ENCODE results near the gene ZNF236. TPM values are rescaled to one million over a fixed set of nuclear protein-coding genes. Genes with fewer than 3 reads are reported as not detected.

Gene ZNF236
- total RNA-seq, 1 experiment from 2014 or later, result 7.7 TPM

- Histone ChIP-seq H3K36me3 (no peaks in the 10 kb centered on the region), H3K9me3 (replicated peaks) (no peaks in the 10 kb centered on the region), H3K27ac (no peak overlapping the region), H3K4me3 (no peak overlapping the region), H3K27me3 (no peaks in the 10 kb centered on the region), H3K4me1 (no peaks in the 10 kb centered on the region)
- DNase-seq, result no peak
Measured at GRCh38 chr18:76970770-76971559, 148.6 kb downstream of the ZNF236 start.

GRCh38 chr18:76972241-76972640 lies 149.9 kb downstream of the ZNF236 start:
- H3K36me3 ChIP-seq, result no peaks in the 10 kb centered on the region
- H3K27me3 ChIP-seq, result no peaks in the 10 kb centered on the region
- DNase-seq, result no peak

GRCh38 chr18:76972846-76973519 lies 150.6 kb downstream of the ZNF236 start:
- H3K27me3 ChIP-seq, result no peaks in the 10 kb centered on the region
- H3K9me3 ChIP-seq (replicated peaks), result no peaks in the 10 kb centered on the region
- no peak for DNase-seq
- no peaks in the 10 kb centered on the region for H3K36me3 ChIP-seq
- H3K4me3 ChIP-seq, result no peak overlapping the region
- H3K27ac ChIP-seq, result no peak overlapping the region
- H3K4me1 ChIP-seq, result no peaks in the 10 kb centered on the region

More at GRCh38 chr18:76972241-76972640, 149.9 kb downstream of the ZNF236 start:
- H3K4me3 ChIP-seq, result no peak overlapping the region
- no peaks in the 10 kb centered on the region for H3K4me1 ChIP-seq
- H3K9me3 ChIP-seq (replicated peaks), result no peaks in the 10 kb centered on the region
- no peak overlapping the region for H3K27ac ChIP-seq

- H3K9me3 ChIP-seq (replicated peaks), result no peaks in the 10 kb centered on the region
- DNase-seq, result no peak
- H3K27ac ChIP-seq, result no peak overlapping the region
- H3K4me3 ChIP-seq, result no peak overlapping the region
- H3K4me1 ChIP-seq, result no peaks in the 10 kb centered on the region
- no peaks in the 10 kb centered on the region for H3K36me3 ChIP-seq
- no peaks in the 10 kb centered on the region for H3K27me3 ChIP-seq
Measured at GRCh38 chr18:76973520-76974266, 151.3 kb downstream of the ZNF236 start.

GRCh38 chr18:76974386-76974785 lies 152.0 kb downstream of the ZNF236 start:
- Histone ChIP-seq H3K4me1 (no peaks in the 10 kb centered on the region), H3K27ac (no peak overlapping the region), H3K4me3 (no peak overlapping the region), H3K9me3 (replicated peaks) (no peaks in the 10 kb centered on the region), H3K27me3 (no peaks in the 10 kb centered on the region), H3K36me3 (no peaks in the 10 kb centered on the region)
- no peak for DNase-seq

- no peak overlapping the region for H3K4me3 ChIP-seq
- no peaks in the 10 kb centered on the region for H3K9me3 ChIP-seq (replicated peaks)
- H3K4me1 ChIP-seq, result no peaks in the 10 kb centered on the region
- no peaks in the 10 kb centered on the region for H3K36me3 ChIP-seq
- no peaks in the 10 kb centered on the region for H3K27me3 ChIP-seq
- H3K27ac ChIP-seq, result no peak overlapping the region
- no peak for DNase-seq
Measured at GRCh38 chr18:76975577-76976110, 153.3 kb downstream of the ZNF236 start.

GRCh38 chr18:76977108-76977621 lies 154.8 kb downstream of the ZNF236 start:
- Histone ChIP-seq H3K4me3 (no peak overlapping the region), H3K27me3 (no peaks in the 10 kb centered on the region), H3K36me3 (no peaks in the 10 kb centered on the region), H3K4me1 (no peaks in the 10 kb centered on the region), H3K27ac (no peak overlapping the region), H3K9me3 (replicated peaks) (no peaks in the 10 kb centered on the region)
- no peak for DNase-seq

GRCh38 chr18:76977684-76978232 lies 155.4 kb downstream of the ZNF236 start:
- no peaks in the 10 kb centered on the region for H3K36me3 ChIP-seq
- H3K27me3 ChIP-seq, result no peaks in the 10 kb centered on the region
- H3K4me3 ChIP-seq, result no peak overlapping the region
- no peaks in the 10 kb centered on the region for H3K4me1 ChIP-seq
- no peak overlapping the region for H3K27ac ChIP-seq
- H3K9me3 ChIP-seq (replicated peaks), result no peaks in the 10 kb centered on the region
- peak; percentile 31 to 60 for DNase-seq

- Histone ChIP-seq H3K27ac (no peak overlapping the region), H3K36me3 (no peaks in the 10 kb centered on the region), H3K9me3 (replicated peaks) (no peaks in the 10 kb centered on the region), H3K27me3 (no peaks in the 10 kb centered on the region), H3K4me3 (no peak overlapping the region), H3K4me1 (no peaks in the 10 kb centered on the region)
- no peak for DNase-seq
Measured at GRCh38 chr18:76978616-76979015, 156.3 kb downstream of the ZNF236 start.

GRCh38 chr18:76979111-76979751 lies 156.9 kb downstream of the ZNF236 start:
- DNase-seq, result no peak

GRCh38 chr18:76979906-76980305 lies 157.5 kb downstream of the ZNF236 start:
- no peaks in the 10 kb centered on the region for H3K27me3 ChIP-seq
- H3K36me3 ChIP-seq, result no peaks in the 10 kb centered on the region
- H3K27ac ChIP-seq, result no peak overlapping the region
- no peak for DNase-seq
- H3K9me3 ChIP-seq (replicated peaks), result no peaks in the 10 kb centered on the region
- H3K4me3 ChIP-seq, result no peak overlapping the region
- H3K4me1 ChIP-seq, result no peaks in the 10 kb centered on the region

More at GRCh38 chr18:76979111-76979751, 156.9 kb downstream of the ZNF236 start:
- Histone ChIP-seq H3K27me3 (no peaks in the 10 kb centered on the region), H3K36me3 (no peaks in the 10 kb centered on the region), H3K27ac (no peak overlapping the region), H3K9me3 (replicated peaks) (no peaks in the 10 kb centered on the region), H3K4me1 (no peaks in the 10 kb centered on the region), H3K4me3 (no peak overlapping the region)

- Histone ChIP-seq H3K9me3 (replicated peaks) (no peaks in the 10 kb centered on the region), H3K4me1 (no peaks in the 10 kb centered on the region)
Measured at GRCh38 chr18:76980663-76981395, 158.5 kb downstream of the ZNF236 start.

GRCh38 chr18:76981396-76981968 lies 159.1 kb downstream of the ZNF236 start:
- Histone ChIP-seq H3K4me1 (no peaks in the 10 kb centered on the region), H3K27ac (no peak overlapping the region), H3K9me3 (replicated peaks) (no peaks in the 10 kb centered on the region), H3K36me3 (no peaks in the 10 kb centered on the region), H3K27me3 (no peaks in the 10 kb centered on the region), H3K4me3 (no peak overlapping the region)
- DNase-seq, result peak in 1 of 2 experiments; percentile 27

More at GRCh38 chr18:76980663-76981395, 158.5 kb downstream of the ZNF236 start:
- Histone ChIP-seq H3K27me3 (no peaks in the 10 kb centered on the region), H3K27ac (no peak overlapping the region), H3K36me3 (no peaks in the 10 kb centered on the region), H3K4me3 (no peak overlapping the region)
- no peak for DNase-seq

Data from SJCRH30 (cell line).